Measurements from ENCODE around the gene PNRC1.
A peak's percentile ranks its signal among the peaks of the same experiment; 100 is the strongest.
"Not testable (repeated sequence)": the region's sequence is repeated elsewhere in the genome, so short reads cannot be mapped to it uniquely, and the experiment has no call there.

PNRC1 gene

DNA sequence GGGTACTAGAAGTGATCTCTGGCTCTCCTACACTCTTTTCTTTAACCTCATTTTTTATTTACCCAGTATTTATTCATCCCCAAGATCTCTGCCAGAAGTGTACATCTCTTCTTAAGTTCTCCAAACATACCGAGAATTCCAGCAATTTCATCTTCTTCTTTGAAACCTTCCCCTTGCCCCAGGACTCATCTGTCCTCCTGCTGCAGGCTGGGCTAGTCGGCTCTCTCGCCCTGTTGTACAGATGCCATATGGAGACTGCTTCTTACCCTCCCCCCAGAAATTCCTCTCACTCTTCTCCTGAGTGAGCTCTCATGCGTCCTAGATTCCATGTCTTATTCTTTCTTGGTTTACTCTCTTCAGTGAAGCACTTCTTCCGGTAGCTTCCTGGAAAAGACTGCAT, 21.9 kb upstream of the PNRC1 start:
- Histone ChIP-seq H2AFZ (ENCODE audit: insufficient read depth, low read length, poor library complexity) (no peak overlapping the region), H3K27me3 (ENCODE audit: insufficient read depth, low read length) (no peaks in the 10 kb centered on the region), H4K8ac (ENCODE audit: low read depth, low read length) (no peak overlapping the region), H3K9me3 (ENCODE audit: insufficient read depth, low read depth, low read length) (no peaks in the 10 kb centered on the region), H2AK5ac (ENCODE audit: low read length) (no peak overlapping the region), H2BK12ac (ENCODE audit: low read length) (no peak overlapping the region), H3K14ac (ENCODE audit: low read length) (no peak overlapping the region), H3K9ac (ENCODE audit: low read length) (no peak overlapping the region), H4K91ac (ENCODE audit: low read depth, low read length) (no peak overlapping the region), H4K12ac (ENCODE audit: low read depth, low read length) (no peak overlapping the region), H2BK120ac (ENCODE audit: insufficient read depth, low read length, poor library complexity) (no peak overlapping the region), H3K23ac (ENCODE audit: low read length) (no peak overlapping the region), H3K4me3 (ENCODE audit: low read depth, low read length) (no peak overlapping the region), H3K79me2 (ENCODE audit: control insufficient read depth, insufficient read depth, low read length, poor library complexity) (no peaks in the 10 kb centered on the region), H3K4me2 (ENCODE audit: low read length) (no peak overlapping the region), H3K27ac (ENCODE audit: low read depth, low read length) (no peak overlapping the region), H3K4me1 (ENCODE audit: control insufficient read depth in 1 of 2, insufficient read depth in 2 of 2, low read length in 2 of 2) (no peaks in the 10 kb centered on the region), H3K18ac (ENCODE audit: low read length) (no peak overlapping the region), H3K79me1 (ENCODE audit: low read length) (no peaks in the 10 kb centered on the region), H2BK5ac (ENCODE audit: low read depth, low read length, poor library complexity) (no peak overlapping the region), H3K36me3 (ENCODE audit: control insufficient read depth in 1 of 2, insufficient read depth in 2 of 2, low read length in 2 of 2) (no peaks in the 10 kb centered on the region), H3K4ac (ENCODE audit: low read depth, low read length) (no peak overlapping the region)
- WGBS (ENCODE audit: extremely low coverage, insufficient coverage, insufficient read length), result no CpG with 5 or more reads among the region's 5 CpGs
- DNase-seq, result peak in 1 of 2 donors; percentile 32

- H3K9ac ChIP-seq (ENCODE audit: low read length), result no peak overlapping the region
- H3K9me3 ChIP-seq (ENCODE audit: insufficient read depth, low read depth, low read length), result no peaks in the 10 kb centered on the region
- DNase-seq, result no peak
- H3K4me2 ChIP-seq (ENCODE audit: low read length), result no peak overlapping the region
- no peak overlapping the region for H4K8ac ChIP-seq (ENCODE audit: low read depth, low read length)
- no peak overlapping the region for H2BK120ac ChIP-seq (ENCODE audit: insufficient read depth, low read length, poor library complexity)
- H2AFZ ChIP-seq (ENCODE audit: insufficient read depth, low read length, poor library complexity), result no peak overlapping the region
- no peak overlapping the region for H4K12ac ChIP-seq (ENCODE audit: low read depth, low read length)
- no peaks in the 10 kb centered on the region for H3K36me3 ChIP-seq (ENCODE audit: control insufficient read depth in 1 of 2, insufficient read depth in 2 of 2, low read length in 2 of 2)
- H3K27ac ChIP-seq (ENCODE audit: low read depth, low read length), result no peak overlapping the region
- no peak overlapping the region for H3K18ac ChIP-seq (ENCODE audit: low read length)
- H3K14ac ChIP-seq (ENCODE audit: low read length), result no peak overlapping the region
- H2BK12ac ChIP-seq (ENCODE audit: low read length), result no peak overlapping the region
- H3K4me3 ChIP-seq (ENCODE audit: low read depth, low read length), result no peak overlapping the region
- no peaks in the 10 kb centered on the region for H3K4me1 ChIP-seq (ENCODE audit: control insufficient read depth in 1 of 2, insufficient read depth in 2 of 2, low read length in 2 of 2)
- peak overlapping the region; percentile 6 for H4K91ac ChIP-seq (ENCODE audit: low read depth, low read length)
- no peak overlapping the region for H2BK5ac ChIP-seq (ENCODE audit: low read depth, low read length, poor library complexity)
- no CpG with 5 or more reads among the region's 12 CpGs for WGBS (ENCODE audit: extremely low coverage, insufficient coverage, insufficient read length)
- H3K4ac ChIP-seq (ENCODE audit: low read depth, low read length), result no peak overlapping the region
- no peak overlapping the region for H3K23ac ChIP-seq (ENCODE audit: low read length)
- no peaks in the 10 kb centered on the region for H3K79me2 ChIP-seq (ENCODE audit: control insufficient read depth, insufficient read depth, low read length, poor library complexity)
- H2AK5ac ChIP-seq (ENCODE audit: low read length), result no peak overlapping the region
- no peaks in the 10 kb centered on the region for H3K79me1 ChIP-seq (ENCODE audit: low read length)
- no peaks in the 10 kb centered on the region for H3K27me3 ChIP-seq (ENCODE audit: insufficient read depth, low read length)
These were observed 21.3 kb upstream of the PNRC1 start for GRCh38 chr6:89059227-89059626.

GRCh38 chr6:89063881-89064280, 16.7 kb upstream of the PNRC1 start:
- Histone ChIP-seq H2BK12ac (ENCODE audit: low read length) (no peak overlapping the region), H4K91ac (ENCODE audit: low read depth, low read length) (no peak overlapping the region), H3K4me3 (ENCODE audit: low read depth, low read length) (no peak overlapping the region), H3K14ac (ENCODE audit: low read length) (no peak overlapping the region), H2BK120ac (ENCODE audit: insufficient read depth, low read length, poor library complexity) (no peak overlapping the region), H3K4ac (ENCODE audit: low read depth, low read length) (no peak overlapping the region), H3K23ac (ENCODE audit: low read length) (no peak overlapping the region), H3K4me2 (ENCODE audit: low read length) (no peak overlapping the region), H3K4me1 (ENCODE audit: control insufficient read depth in 1 of 2, insufficient read depth in 2 of 2, low read length in 2 of 2) (no peaks in the 10 kb centered on the region), H3K18ac (ENCODE audit: low read length) (no peak overlapping the region), H4K8ac (ENCODE audit: low read depth, low read length) (no peak overlapping the region), H3K36me3 (ENCODE audit: control insufficient read depth in 1 of 2, insufficient read depth in 2 of 2, low read length in 2 of 2) (no peaks in the 10 kb centered on the region), H3K9me3 (ENCODE audit: insufficient read depth, low read depth, low read length) (no peaks in the 10 kb centered on the region), H2BK5ac (ENCODE audit: low read depth, low read length, poor library complexity) (no peak overlapping the region), H2AFZ (ENCODE audit: insufficient read depth, low read length, poor library complexity) (no peak overlapping the region), H3K9ac (ENCODE audit: low read length) (no peak overlapping the region), H3K79me1 (ENCODE audit: low read length) (no peaks in the 10 kb centered on the region), H2AK5ac (ENCODE audit: low read length) (no peak overlapping the region), H3K27ac (ENCODE audit: low read depth, low read length) (no peak overlapping the region), H3K27me3 (ENCODE audit: insufficient read depth, low read length) (no peaks in the 10 kb centered on the region), H4K12ac (ENCODE audit: low read depth, low read length) (no peak overlapping the region), H3K79me2 (ENCODE audit: control insufficient read depth, insufficient read depth, low read length, poor library complexity) (no peaks in the 10 kb centered on the region)
- WGBS (ENCODE audit: extremely low coverage, insufficient coverage, insufficient read length), result no CpG with 5 or more reads among the region's 1 CpG
- DNase-seq, result no peak

DNA sequence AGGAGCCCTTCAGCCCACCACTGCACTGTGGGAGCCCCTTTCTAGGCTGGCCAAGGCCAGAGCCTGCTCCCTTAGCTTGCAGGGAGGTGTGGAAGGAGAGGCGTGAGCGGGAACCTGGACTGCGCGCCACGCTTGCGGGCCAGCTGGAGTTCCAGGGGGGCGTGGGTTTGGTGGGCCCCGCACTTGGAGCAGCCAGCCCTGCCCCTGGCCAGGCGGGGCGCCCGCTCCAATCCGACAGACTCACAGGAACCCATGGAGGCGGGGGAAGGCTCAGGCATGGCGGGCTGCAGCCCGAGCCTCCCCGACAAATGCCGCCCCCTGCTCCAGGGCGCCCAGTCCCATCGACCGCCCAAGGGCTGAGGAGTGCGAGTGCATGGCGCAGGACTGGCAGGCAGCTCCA, 15.6 kb upstream of the PNRC1 start:
- H3K4me1 ChIP-seq (ENCODE audit: control insufficient read depth in 1 of 2, insufficient read depth in 2 of 2, low read length in 2 of 2); H3K4ac ChIP-seq (ENCODE audit: low read depth, low read length); H2AK5ac ChIP-seq (ENCODE audit: low read length); H3K79me2 ChIP-seq (ENCODE audit: control insufficient read depth, insufficient read depth, low read length, poor library complexity); H3K14ac ChIP-seq (ENCODE audit: low read length); H3K18ac ChIP-seq (ENCODE audit: low read length); H3K23ac ChIP-seq (ENCODE audit: low read length); H4K12ac ChIP-seq (ENCODE audit: low read depth, low read length); H3K4me2 ChIP-seq (ENCODE audit: low read length); H3K27me3 ChIP-seq (ENCODE audit: insufficient read depth, low read length); H3K9me3 ChIP-seq (ENCODE audit: insufficient read depth, low read depth, low read length); H3K36me3 ChIP-seq (ENCODE audit: control insufficient read depth in 1 of 2, insufficient read depth in 2 of 2, low read length in 2 of 2); H3K9ac ChIP-seq (ENCODE audit: low read length); H3K27ac ChIP-seq (ENCODE audit: low read depth, low read length); H4K91ac ChIP-seq (ENCODE audit: low read depth, low read length); H2BK120ac ChIP-seq (ENCODE audit: insufficient read depth, low read length, poor library complexity); H4K8ac ChIP-seq (ENCODE audit: low read depth, low read length); H2AFZ ChIP-seq (ENCODE audit: insufficient read depth, low read length, poor library complexity); H3K4me3 ChIP-seq (ENCODE audit: low read depth, low read length); DNase-seq; H2BK5ac ChIP-seq (ENCODE audit: low read depth, low read length, poor library complexity); H2BK12ac ChIP-seq (ENCODE audit: low read length); H3K79me1 ChIP-seq (ENCODE audit: low read length): not testable (repeated sequence)
- WGBS (ENCODE audit: extremely low coverage, insufficient coverage, insufficient read length), result no CpG with 5 or more reads among the region's 22 CpGs
